OCI-LY3 (cell line): ENCODE data around the gene MMP8.
A peak's percentile ranks its signal among the peaks of the same experiment; 100 is the strongest.

Experiments
- H2AFZ ChIP-seq: fragments of 200-600, 300-600 bp; shearing (Covaris generic); 2 replicates; pipeline ENCODE4 v1.6.0; 2014; ENCODE audit warnings: antibody characterized with exemption, low read depth, low read length
- H3K27ac ChIP-seq: fragments of 200-600, 300-600 bp; sonication (generic); 2 replicates; pipeline ENCODE4 v1.5.1; 2014; ENCODE audit warnings: mild to moderate bottlenecking, low read length, moderate library complexity, mixed read lengths
- H3K27me3 ChIP-seq: fragments of 200-600, 300-600 bp; sonication (generic); 2 replicates; pipeline ENCODE4 v1.6.1; 2014; ENCODE audit warnings: low read depth, low read length, mixed read lengths
- H3K36me3 ChIP-seq: fragments of 200-600, 300-600 bp; sonication (generic); replicated peaks from 2 replicates; pipeline ENCODE3; 2014; ENCODE audit warnings: low read depth, low read length, mixed read lengths
- H3K4me1 ChIP-seq: fragments of 300-600, 200-600 bp; sonication (generic); 2 replicates; pipeline ENCODE4 v1.6.1; 2014; ENCODE audit warnings: low read length, mixed read lengths
- H3K4me2 ChIP-seq: fragments of 200-600, 300-600 bp; sonication (generic); 2 replicates; pipeline ENCODE4 v1.6.1; 2014; ENCODE audit warnings: low read length, mixed read lengths
- H3K4me3 ChIP-seq: fragments of 300-600, 200-600 bp; sonication (generic); 2 replicates; pipeline ENCODE4 v1.5.1; 2014; ENCODE audit warnings: antibody characterized with exemption, mild to moderate bottlenecking, low read length, moderate library complexity
- H3K79me2 ChIP-seq: fragments of 300-600, 200-600 bp; shearing (Covaris generic); 2 replicates; pipeline ENCODE4 v1.6.1; 2014; ENCODE audit warnings: mild to moderate bottlenecking, low read length, mixed read lengths
- H3K9ac ChIP-seq: fragments of 300-600, 200-600 bp; shearing (Covaris generic); 2 replicates; pipeline ENCODE4 v1.6.0; 2014; ENCODE audit warnings: mild to moderate bottlenecking, low read length, moderate library complexity
- H3K9me3 ChIP-seq: fragments of 200-600, 300-600 bp; shearing (Covaris generic); 2 replicates; pipeline ENCODE4 v1.6.1; 2014; ENCODE audit warnings: low read length, mixed read lengths; ENCODE audit not compliant: insufficient read depth
- H4K20me1 ChIP-seq: fragments of 200-600, 300-600 bp; sonication (generic); 2 replicates; pipeline ENCODE4 v1.6.1; 2016; ENCODE audit warnings: low read length, mixed read lengths; ENCODE audit not compliant: insufficient read depth
- EZH2phosphoT487 ChIP-seq: fragments of 200-600 bp; shearing (Covaris generic); IDR thresholded peaks from 2 replicates; pipeline ENCODE4 v1.6.1; 2018; ENCODE audit warnings: antibody characterized with exemption, mixed run types, low read depth
- TF ChIP-seq, protein P1 (sequence below): fragments of 200-600, 300-600 bp; sonication (generic); IDR thresholded peaks from 2 replicates; pipeline ENCODE4 v1.5.1; 2014; ENCODE audit warnings: antibody characterized with exemption, low read length, low read depth

The MMP8 gene

DNA sequence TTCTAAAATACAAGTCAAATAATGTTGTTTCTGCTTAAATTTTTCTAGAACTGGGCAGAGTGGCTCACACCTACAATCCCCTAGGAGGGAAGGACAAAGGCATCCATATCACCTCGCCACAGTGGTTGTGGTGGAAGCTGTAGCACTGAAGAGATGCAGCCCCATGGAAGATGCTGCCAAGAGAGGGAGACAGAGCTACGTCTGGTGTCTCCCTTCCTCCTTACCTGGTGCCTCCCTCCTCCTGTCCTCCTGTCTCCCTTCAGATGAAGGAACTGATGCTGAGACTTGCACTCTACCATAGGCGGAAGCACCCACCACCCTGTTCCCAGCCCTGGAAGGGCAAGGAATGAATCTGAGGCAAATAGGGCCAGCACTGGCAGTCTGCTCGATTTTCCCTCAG is 41.5 kb downstream of the MMP8 start:
- no peaks in the 10 kb centered on the region for H3K36me3 ChIP-seq
- no peak overlapping the region for H3K9ac ChIP-seq
- TF ChIP-seq EZH2phosphoT487: no peak
- TF ChIP-seq, protein P1, sequence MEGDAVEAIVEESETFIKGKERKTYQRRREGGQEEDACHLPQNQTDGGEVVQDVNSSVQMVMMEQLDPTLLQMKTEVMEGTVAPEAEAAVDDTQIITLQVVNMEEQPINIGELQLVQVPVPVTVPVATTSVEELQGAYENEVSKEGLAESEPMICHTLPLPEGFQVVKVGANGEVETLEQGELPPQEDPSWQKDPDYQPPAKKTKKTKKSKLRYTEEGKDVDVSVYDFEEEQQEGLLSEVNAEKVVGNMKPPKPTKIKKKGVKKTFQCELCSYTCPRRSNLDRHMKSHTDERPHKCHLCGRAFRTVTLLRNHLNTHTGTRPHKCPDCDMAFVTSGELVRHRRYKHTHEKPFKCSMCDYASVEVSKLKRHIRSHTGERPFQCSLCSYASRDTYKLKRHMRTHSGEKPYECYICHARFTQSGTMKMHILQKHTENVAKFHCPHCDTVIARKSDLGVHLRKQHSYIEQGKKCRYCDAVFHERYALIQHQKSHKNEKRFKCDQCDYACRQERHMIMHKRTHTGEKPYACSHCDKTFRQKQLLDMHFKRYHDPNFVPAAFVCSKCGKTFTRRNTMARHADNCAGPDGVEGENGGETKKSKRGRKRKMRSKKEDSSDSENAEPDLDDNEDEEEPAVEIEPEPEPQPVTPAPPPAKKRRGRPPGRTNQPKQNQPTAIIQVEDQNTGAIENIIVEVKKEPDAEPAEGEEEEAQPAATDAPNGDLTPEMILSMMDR: peak; percentile 28; the same call in 1 of the 2 replicates
- no peaks in the 10 kb centered on the region for H3K9me3 ChIP-seq
- H3K4me1 ChIP-seq: no peaks in the 10 kb centered on the region
- no peaks in the 10 kb centered on the region for H4K20me1 ChIP-seq
- no peak overlapping the region for H3K4me3 ChIP-seq
- H3K79me2 ChIP-seq: no peaks in the 10 kb centered on the region
- no peak overlapping the region for H2AFZ ChIP-seq
- no peaks in the 10 kb centered on the region for H3K27me3 ChIP-seq
- H3K27ac ChIP-seq: no peak overlapping the region
- no peak overlapping the region for H3K4me2 ChIP-seq

DNA sequence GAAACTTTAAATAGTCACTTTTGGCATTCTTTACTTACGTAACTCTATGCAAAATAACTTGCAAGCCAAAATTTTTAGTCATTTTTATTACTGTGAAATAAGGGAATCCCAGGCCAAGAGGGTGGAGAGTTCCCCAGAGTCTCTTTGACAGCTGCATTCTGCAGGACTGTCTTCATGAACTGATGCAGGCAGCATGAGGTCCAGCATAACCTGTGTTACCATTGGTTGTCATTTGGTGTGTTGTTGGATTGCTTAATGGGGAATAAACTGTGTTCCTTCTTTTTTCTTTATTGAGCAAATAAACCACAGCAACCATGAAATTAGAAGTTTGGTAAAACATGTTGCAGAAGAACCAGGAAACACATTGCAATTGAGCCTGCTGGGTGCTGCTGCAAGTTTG is 43.8 kb downstream of the MMP8 start:
- H3K9ac ChIP-seq: no peak overlapping the region
- H3K4me3 ChIP-seq: no peak overlapping the region
- no peak overlapping the region for H2AFZ ChIP-seq
- H3K27me3 ChIP-seq: no peaks in the 10 kb centered on the region
- no peaks in the 10 kb centered on the region for H4K20me1 ChIP-seq
- H3K4me1 ChIP-seq: no peaks in the 10 kb centered on the region
- H3K4me2 ChIP-seq: no peak overlapping the region
- H3K9me3 ChIP-seq: no peaks in the 10 kb centered on the region
- no peaks in the 10 kb centered on the region for H3K79me2 ChIP-seq
- TF ChIP-seq, protein P1: no peak
- TF ChIP-seq EZH2phosphoT487: no peak
- no peaks in the 10 kb centered on the region for H3K36me3 ChIP-seq
- no peak overlapping the region for H3K27ac ChIP-seq

DNA sequence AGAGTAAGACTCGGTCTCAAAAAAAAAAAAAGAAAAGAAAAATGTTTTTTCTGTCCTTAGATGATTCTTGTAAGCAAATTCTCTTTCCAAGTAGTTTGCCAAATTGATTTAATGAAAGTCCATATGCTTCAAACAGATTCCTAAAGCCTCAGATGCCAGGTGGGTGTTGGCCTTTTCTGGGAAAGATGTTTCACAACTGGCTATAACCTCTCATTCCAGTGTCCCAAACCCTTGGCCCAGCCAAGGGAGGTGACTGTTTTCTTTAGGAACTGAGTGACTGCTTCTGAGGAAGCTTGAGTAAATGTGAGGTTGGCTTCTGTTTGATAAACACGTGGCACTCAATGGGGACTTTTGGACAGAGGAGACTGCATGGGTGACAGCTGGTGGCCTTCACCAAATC is 46.7 kb downstream of the MMP8 start:
- Histone ChIP-seq H3K36me3 (no peaks in the 10 kb centered on the region), H3K27me3 (no peaks in the 10 kb centered on the region), H3K9me3 (no peaks in the 10 kb centered on the region), H3K4me1 (no peaks in the 10 kb centered on the region), H3K4me3 (no peak overlapping the region), H3K79me2 (no peaks in the 10 kb centered on the region), H2AFZ (no peak overlapping the region), H3K27ac (no peak overlapping the region), H3K9ac (no peak overlapping the region), H3K4me2 (no peak overlapping the region), H4K20me1 (no peaks in the 10 kb centered on the region)
- TF ChIP-seq EZH2phosphoT487: no peak
- TF ChIP-seq, protein P1: no peak

DNA sequence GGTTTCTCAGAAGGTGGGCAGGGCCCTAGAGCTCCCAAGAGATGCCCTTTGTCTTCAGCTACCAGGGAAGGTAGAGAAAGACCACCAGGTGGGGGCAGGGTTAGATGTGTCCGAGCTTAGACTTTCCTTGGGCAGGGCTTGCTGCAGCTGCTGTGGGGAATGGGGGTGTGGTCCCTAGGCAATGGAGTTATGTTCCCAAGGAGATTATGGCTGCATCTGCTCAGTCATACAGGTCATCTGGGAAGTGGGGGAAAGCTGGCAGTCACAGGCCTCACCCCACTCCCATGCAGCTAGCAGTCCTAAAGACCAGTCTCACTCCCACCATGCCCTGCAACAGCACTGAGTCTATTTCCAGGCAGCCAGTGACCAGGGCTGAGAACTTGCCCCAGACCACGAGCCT is 48.7 kb downstream of the MMP8 start:
- Histone ChIP-seq H3K79me2 (no peaks in the 10 kb centered on the region), H3K9ac (no peak overlapping the region), H3K4me1 (no peaks in the 10 kb centered on the region), H3K27ac (no peak overlapping the region), H3K4me2 (no peak overlapping the region), H2AFZ (no peak overlapping the region), H3K9me3 (no peaks in the 10 kb centered on the region), H4K20me1 (no peaks in the 10 kb centered on the region), H3K27me3 (no peaks in the 10 kb centered on the region), H3K36me3 (no peaks in the 10 kb centered on the region), H3K4me3 (no peak overlapping the region)
- TF ChIP-seq EZH2phosphoT487: no peak
- TF ChIP-seq, protein P1: no peak
